ENCODE measurements around the gene ZFAND2B. TPM values are rescaled to one million over a fixed set of nuclear protein-coding genes. Genes with fewer than 3 reads are reported as not detected.

Gene ZFAND2B
- total RNA-seq, 1 experiment from 2014 or later = 16.4 TPM

- Histone ChIP-seq H4K91ac (ENCODE audit: insufficient read length, low read depth, low read length) (no peak overlapping the region), H3K27me3 (ENCODE audit: insufficient read depth, low read length) (no peaks in the 10 kb centered on the region), H2AK5ac (ENCODE audit: insufficient read length, low read length) (no peak overlapping the region), H2BK15ac (ENCODE audit: low read depth, low read length) (no peak overlapping the region), H2BK20ac (ENCODE audit: low read depth, low read length, poor library complexity, severe bottlenecking) (no peak overlapping the region), H3K9ac (ENCODE audit: extremely low read depth, insufficient read length, low read length) (peak overlapping the region; percentile 6), H3K79me2 (ENCODE audit: insufficient read depth, low read length) (no peaks in the 10 kb centered on the region), H3T11ph (ENCODE audit: low read length) (no peak overlapping the region), H3K79me1 (ENCODE audit: insufficient read depth, low read depth, low read length, poor library complexity, severe bottlenecking) (no peaks in the 10 kb centered on the region), H2BK120ac (ENCODE audit: low read depth, low read length, poor library complexity, severe bottlenecking) (no peak overlapping the region), H3K4me1 (ENCODE audit: insufficient read depth, low read length) (peaks cover 5% of the 10 kb centered on the region), H3K4me2 (ENCODE audit: insufficient read depth, insufficient read length, low read length) (no peak overlapping the region), H3K23me2 (ENCODE audit: insufficient read length, low read depth, low read length, poor library complexity, severe bottlenecking) (peaks cover 14% of the 10 kb centered on the region), H4K8ac (replicated peaks; ENCODE audit: insufficient read length, low read depth, low read length) (no peak overlapping the region), H3K14ac (ENCODE audit: insufficient read depth, low read length) (no peak overlapping the region; the same call in 1 of the 2 replicates), H3K23ac (ENCODE audit: insufficient read length, low read depth, low read length) (no peak overlapping the region), H3K18ac (ENCODE audit: insufficient read length, low read depth, low read length) (no peak overlapping the region), H2BK5ac (ENCODE audit: insufficient read length, low read length) (no peak overlapping the region), H3K27ac (ENCODE audit: insufficient read length, low read depth, low read length) (no peak overlapping the region), H3K9me3 (ENCODE audit: control insufficient read depth, low read depth, low read length) (no peaks in the 10 kb centered on the region), H4K5ac (ENCODE audit: insufficient read length, low read depth, low read length) (no peak overlapping the region), H2AFZ (ENCODE audit: low read length) (no peak overlapping the region), H3K4ac (ENCODE audit: low read depth, low read length) (no peak overlapping the region), H2BK12ac (ENCODE audit: insufficient read length, low read depth, low read length) (no peak overlapping the region), H4K20me1 (ENCODE audit: control insufficient read depth, insufficient read depth, insufficient read length) (no peaks in the 10 kb centered on the region), H3K56ac (ENCODE audit: insufficient read length, low read depth, low read length) (no peak overlapping the region)
- H3K27me3 Mint-ChIP-seq (ENCODE audit: low read depth) = peaks cover 30% of the 10 kb centered on the region
- peak overlapping the region in 2 of 3 experiments; percentile 76 to 81; a peak in 5 of 7 replicates for H3K27ac Mint-ChIP-seq
- no peaks in the 10 kb centered on the region for H3K9me3 Mint-ChIP-seq
- no CpG with 5 or more reads among the region's 2 CpGs for WGBS (ENCODE audit: extremely low coverage, insufficient read length, low lambda C conversion rate)
- DNase-seq = no peak
- peaks cover 9 to 24% (median 23%) of the 10 kb centered on the region in 3 experiments; a peak in 6 of 7 replicates for H3K36me3 Mint-ChIP-seq (ENCODE audit: insufficient read depth in 1 of 3, low read depth in 3 of 3)
- no peak for TF ChIP-seq CTCF (conservative IDR thresholded peaks at IDR 0.05)
- H3K4me1 Mint-ChIP-seq = peaks cover 33 to 43% of the 10 kb centered on the region in 2 experiments
- peak overlapping the region in 1 of 2 experiments; percentile 35; a peak in 2 of 5 replicates for H3K4me3 Mint-ChIP-seq
Measured at GRCh38 chr2:219248845-219249202, 42.2 kb downstream of the ZFAND2B start.
